ENCODE results near the gene PANX1.

PANX1 gene

GRCh38 chr11:94142308-94143281, 14.0 kb downstream of the PANX1 start:
- Histone ChIP-seq H3K9me2 (replicated peaks; ENCODE audit: control insufficient read depth, low read length) (no peaks in the 10 kb centered on the region), H3K4me2 (ENCODE audit: low read length) (no peak overlapping the region), H3K4me1 (ENCODE audit: control insufficient read depth, low read length) (no peaks in the 10 kb centered on the region), H3K36me3 (ENCODE audit: control insufficient read depth, low read length) (no peaks in the 10 kb centered on the region), H3K9me3 (ENCODE audit: control insufficient read depth, insufficient read depth, low read length) (no peaks in the 10 kb centered on the region), H3F3A (ENCODE audit: control insufficient read depth, insufficient read depth) (no peaks in the 10 kb centered on the region), H3K27ac (ENCODE audit: low read depth, low read length) (no peak overlapping the region), H4K20me1 (ENCODE audit: control insufficient read depth, insufficient read depth, low read depth, low read length) (peaks cover 4% of the 10 kb centered on the region; the same call in 1 of the 2 replicates), H3K79me2 (ENCODE audit: control insufficient read depth, low read length) (peaks cover 57% of the 10 kb centered on the region), H3K4me3 (ENCODE audit: low read length) (no peak overlapping the region), H3K27me3 (ENCODE audit: control insufficient read depth, low read length) (no peaks in the 10 kb centered on the region)
- no peak for TF ChIP-seq EZH2phosphoT487 (IDR thresholded peaks at IDR 0.05; ENCODE audit: borderline replicate concordance, low read length)
- TF ChIP-seq CTCF (IDR thresholded peaks at IDR 0.05; ENCODE audit: low read depth, low read length, poor library complexity, severe bottlenecking) = no peak

GRCh38 chr11:94144216-94144615, 15.6 kb downstream of the PANX1 start:
- Histone ChIP-seq H3F3A (ENCODE audit: control insufficient read depth, insufficient read depth) (no peaks in the 10 kb centered on the region), H3K9me3 (ENCODE audit: control insufficient read depth, insufficient read depth, low read length) (no peaks in the 10 kb centered on the region), H3K4me2 (ENCODE audit: low read length) (no peak overlapping the region), H3K27ac (ENCODE audit: low read depth, low read length) (no peak overlapping the region), H3K36me3 (ENCODE audit: control insufficient read depth, low read length) (no peaks in the 10 kb centered on the region), H3K9me2 (replicated peaks; ENCODE audit: control insufficient read depth, low read length) (no peaks in the 10 kb centered on the region), H3K27me3 (ENCODE audit: control insufficient read depth, low read length) (no peaks in the 10 kb centered on the region), H3K4me1 (ENCODE audit: control insufficient read depth, low read length) (no peaks in the 10 kb centered on the region), H3K4me3 (ENCODE audit: low read length) (no peak overlapping the region), H3K79me2 (ENCODE audit: control insufficient read depth, low read length) (peaks cover 56% of the 10 kb centered on the region), H4K20me1 (ENCODE audit: control insufficient read depth, insufficient read depth, low read depth, low read length) (peaks cover 5% of the 10 kb centered on the region; the same call in 1 of the 2 replicates)
- TF ChIP-seq CTCF (IDR thresholded peaks at IDR 0.05; ENCODE audit: low read depth, low read length, poor library complexity, severe bottlenecking) (no peak), EZH2phosphoT487 (IDR thresholded peaks at IDR 0.05; ENCODE audit: borderline replicate concordance, low read length) (no peak)

- Histone ChIP-seq H3K4me1 (ENCODE audit: control insufficient read depth, low read length) (no peaks in the 10 kb centered on the region), H4K20me1 (ENCODE audit: control insufficient read depth, insufficient read depth, low read depth, low read length) (peaks cover 5% of the 10 kb centered on the region; the same call in 1 of the 2 replicates), H3K4me2 (ENCODE audit: low read length) (no peak overlapping the region), H3K36me3 (ENCODE audit: control insufficient read depth, low read length) (no peaks in the 10 kb centered on the region), H3K4me3 (ENCODE audit: low read length) (no peak overlapping the region), H3K27me3 (ENCODE audit: control insufficient read depth, low read length) (no peaks in the 10 kb centered on the region), H3K9me2 (replicated peaks; ENCODE audit: control insufficient read depth, low read length) (no peaks in the 10 kb centered on the region), H3F3A (ENCODE audit: control insufficient read depth, insufficient read depth) (no peaks in the 10 kb centered on the region), H3K27ac (ENCODE audit: low read depth, low read length) (no peak overlapping the region), H3K9me3 (ENCODE audit: control insufficient read depth, insufficient read depth, low read length) (no peaks in the 10 kb centered on the region), H3K79me2 (ENCODE audit: control insufficient read depth, low read length) (peaks cover 56% of the 10 kb centered on the region)
- no peak for TF ChIP-seq CTCF (IDR thresholded peaks at IDR 0.05; ENCODE audit: low read depth, low read length, poor library complexity, severe bottlenecking)
- no peak for TF ChIP-seq EZH2phosphoT487 (IDR thresholded peaks at IDR 0.05; ENCODE audit: borderline replicate concordance, low read length)
These were observed 16.0 kb downstream of the PANX1 start for GRCh38 chr11:94144664-94145063.

Measured in DOHH2 (cell line).